Heart left ventricle (tissue), 13 donors: ENCODE measurements around the gene OS9.

Source experiments
- CTCF ChIP-seq, 12 donors: fragments of 200-600 bp; sonication (generic) in 4 of 12; IDR thresholded peaks; one replicate each; pipeline versions ENCODE4 v1.5.0 to v1.8.0; 2018 to 2022; ENCODE audit warnings: antibody characterized with exemption in 12 of 12, mild to moderate bottlenecking in 5 of 12
- POLR2A ChIP-seq, 2 donors: fragments of 450-650 bp; IDR thresholded peaks; one replicate each; pipeline ENCODE4 v1.6.1; 2017; ENCODE audit warnings: antibody characterized with exemption in 2 of 2, mild to moderate bottlenecking in 2 of 2, moderate library complexity in 2 of 2
- donor health status: ischemic (EF 13 %, LVEDD 7.1; RV severe dilation, severe dysfunction).
- donor health status: DM: no; HTN: yes; CAD: no.
- donor health status: DM: no; HTN: no; CAD: no.
- donor health status: ischemic (EF 25% LVEDD 6.9; RV normal size, moderate dysfunction).
- donor health status: ischemic (EF 25% LVEDD 5.7; RV mildly dilated, moderate dysfunction).
- donor health status: ischemic (EF 35%, LVEDD 5.7; RV mildly dilated, moderate dysfunction).
- donor health status: nonischemic (EF 11% LVEDD 7.7; RV severe dilation, severe dysfunction).
- donor health status: DM: yes; HTN: yes; CAD: no.
- donor health status: PGD.
- donor health status: ischemic (EF 29% LVEDD 5.4; RV normal size, mild dysfunction).
- donor health status: nonischemic (EF 23%, LVEDD 6.1; RV moderate dilation, normal function).

DNA sequence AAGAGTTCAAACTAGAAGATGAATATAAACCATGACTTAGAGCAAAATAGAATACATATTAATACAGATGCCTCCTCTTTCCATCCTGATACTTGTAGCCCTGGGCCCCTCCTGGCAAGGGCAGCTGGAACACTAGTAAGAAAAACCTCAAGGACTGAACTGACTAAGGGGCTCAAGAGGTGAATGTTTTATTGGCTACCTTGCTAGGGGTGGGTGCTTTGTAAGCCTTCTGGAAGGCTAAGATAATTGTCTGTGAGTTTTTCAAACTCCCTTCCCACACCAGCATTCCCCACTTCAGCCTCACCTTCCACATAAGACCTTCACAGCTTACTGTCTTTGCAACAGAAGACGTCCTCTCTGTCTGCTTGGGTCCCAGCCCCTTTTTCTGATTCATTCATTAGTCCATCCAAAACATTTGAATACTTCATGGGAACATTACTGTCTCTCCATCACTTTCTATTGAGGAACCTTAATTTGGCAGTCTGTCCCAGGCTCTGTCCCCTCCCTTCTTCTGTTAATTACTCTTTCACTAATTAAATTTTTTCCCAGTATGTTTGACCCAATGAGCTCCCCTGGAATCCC is 59.9 kb downstream of the OS9 start:
- no peak for TF ChIP-seq CTCF (IDR thresholded peaks at IDR 0.05)
- no peak for TF ChIP-seq POLR2A (IDR thresholded peaks at IDR 0.05)
